ENCODE results near the gene KCNE1.
"Not testable (repeated sequence)": the region's sequence is repeated elsewhere in the genome, so short reads cannot be mapped to it uniquely, and the experiment has no call there.

The KCNE1 gene

GRCh38 chr21:34511787-34512455, at the start of gene KCNE1:
TSS of gene KCNE1 (minus strand) at chr21:34512210. CDS start at chr21:34449634, 62,576 bp downstream.
- no peak for DNase-seq (ENCODE audit: low spot score)

GRCh38 chr21:34561806-34562205, 49.8 kb upstream of the KCNE1 start:
- DNase-seq (ENCODE audit: low spot score) = no peak

GRCh38 chr21:34560609-34561008, 48.6 kb upstream of the KCNE1 start:
- DNase-seq (ENCODE audit: low spot score) = no peak

GRCh38 chr21:34560021-34560420, 48.0 kb upstream of the KCNE1 start:
- DNase-seq (ENCODE audit: low spot score) = no peak

- DNase-seq (ENCODE audit: low spot score) = no peak
Measured at GRCh38 chr21:34559089-34559631, 47.1 kb upstream of the KCNE1 start.

GRCh38 chr21:34558166-34558565, 46.2 kb upstream of the KCNE1 start:
- DNase-seq (ENCODE audit: low spot score) = no peak

- no peak for DNase-seq (ENCODE audit: low spot score)
Measured at GRCh38 chr21:34557261-34557660, 45.3 kb upstream of the KCNE1 start.

GRCh38 chr21:34554670-34555069, 42.7 kb upstream of the KCNE1 start:
- not testable (repeated sequence) for DNase-seq (ENCODE audit: low spot score)

- no peak for DNase-seq (ENCODE audit: low spot score)
Measured at GRCh38 chr21:34554227-34554626, 42.2 kb upstream of the KCNE1 start.

- DNase-seq (ENCODE audit: low spot score) = peak; percentile 45
Measured at GRCh38 chr21:34553151-34553952, 41.3 kb upstream of the KCNE1 start.

- no peak for DNase-seq (ENCODE audit: low spot score)
Measured at GRCh38 chr21:34552360-34553098, 40.5 kb upstream of the KCNE1 start.

- DNase-seq (ENCODE audit: low spot score) = no peak
Measured at GRCh38 chr21:34550182-34550799, 38.3 kb upstream of the KCNE1 start.

- no peak for DNase-seq (ENCODE audit: low spot score)
Measured at GRCh38 chr21:34548781-34549376, 36.9 kb upstream of the KCNE1 start.

GRCh38 chr21:34546542-34546941, 34.5 kb upstream of the KCNE1 start:
- no peak for DNase-seq (ENCODE audit: low spot score)

- peak; percentile 78 for DNase-seq (ENCODE audit: low spot score)
Measured at GRCh38 chr21:34545079-34545884, 33.3 kb upstream of the KCNE1 start.

- peak; percentile 43 for DNase-seq (ENCODE audit: low spot score)
Measured at GRCh38 chr21:34544032-34544496, 32.1 kb upstream of the KCNE1 start.

- no peak for DNase-seq (ENCODE audit: low spot score)
Measured at GRCh38 chr21:34543017-34543416, 31.0 kb upstream of the KCNE1 start.

GRCh38 chr21:34540206-34540605, 28.2 kb upstream of the KCNE1 start:
- DNase-seq (ENCODE audit: low spot score) = no peak

- DNase-seq (ENCODE audit: low spot score) = no peak
Measured at GRCh38 chr21:34537838-34538237, 25.8 kb upstream of the KCNE1 start.

GRCh38 chr21:34536820-34537219, 24.8 kb upstream of the KCNE1 start:
- DNase-seq (ENCODE audit: low spot score) = no peak

- no peak for DNase-seq (ENCODE audit: low spot score)
Measured at GRCh38 chr21:34536311-34536710, 24.3 kb upstream of the KCNE1 start.

Data from AG08396 (cell line).